K562 (cell line): ENCODE results near the gene FBXO4.

Source experiments
- GTF2F1 ChIP-seq: IDR thresholded peaks from 2 replicates; pipeline ENCODE4 v1.6.1; 2011; ENCODE audit warnings: low read depth, low read length, improper control_type of control experiment
- SMARCC2 ChIP-seq: fragments of 450-650 bp; IDR thresholded peaks from 2 replicates; pipeline ENCODE4 v1.6.1; 2017; ENCODE audit warnings: antibody characterized with exemption, moderate library complexity, mild to moderate bottlenecking, low read depth
- ZHX1 ChIP-seq: fragments of 150-350 bp; conservative IDR thresholded peaks from 2 replicates; pipeline ENCODE4 v1.6.1; 2014; ENCODE audit warnings: low read length

GRCh38 chr5:41878643-41879478 lies 46.2 kb upstream of the FBXO4 start:
- no peak for TF ChIP-seq GTF2F1
- no peak for TF ChIP-seq ZHX1
- no peak for TF ChIP-seq SMARCC2
